IMR-90 (cell line): Measurements from ENCODE around the gene UNC13C. TPM values are rescaled to one million over a fixed set of nuclear protein-coding genes. Genes with fewer than 3 reads are reported as not detected.

ENCODE experiments used
- ATAC-seq: fragments of 200-7000 bp; cut with Tn5 transposase; 2 replicates; pipeline ENCODE4 v1.9.1; 2020; ENCODE audit warnings: low read depth, mild to moderate bottlenecking, moderate library complexity
- BruUV-seq: library from RNA; stranded (reverse); fragments of 400-500 nt; replicated peaks from 2 replicates; lab custom pipeline; 2021; lab: Mats Ljungman, UMichigan
- CTCF ChIA-PET: fragments of 300-600 bp; formaldehyde crosslinking; extraction: SDS; loops from one replicate; lab custom pipeline; 2021; ENCODE audit warnings: antibody characterized with exemption; lab: Yijun Ruan, JAX
- POLR2A ChIA-PET: fragments of 300-600 bp; sonication (Branson Sonifier 250); formaldehyde crosslinking; loops from one replicate; lab custom pipeline; 2022; ENCODE audit warnings: antibody characterized with exemption; ENCODE audit not compliant: unreplicated experiment; lab: Charles Lee
- DNase-seq: peaks from one replicate; pipeline ENCODE4 v3.0.0; 2013
- H2AFZ ChIP-seq: replicated peaks from 2 replicates; pipeline ENCODE3; 2013; ENCODE audit warnings: low read length, mild to moderate bottlenecking; ENCODE audit not compliant: poor library complexity
- H2AK5ac ChIP-seq: 2 replicates; pipeline ENCODE4 v1.6.1; 2013; ENCODE audit warnings: low read depth, low read length, inconsistent platforms
- H2AK9ac ChIP-seq: replicated peaks from 2 replicates; pipeline ENCODE3; 2013; ENCODE audit warnings: mild to moderate bottlenecking, low read depth, low read length, moderate library complexity; ENCODE audit not compliant: poor library complexity
- H2BK120ac ChIP-seq: 2 replicates; pipeline ENCODE4 v1.6.1; 2013; ENCODE audit warnings: low read depth, low read length, inconsistent platforms
- H2BK15ac ChIP-seq: 3 replicates; pipeline ENCODE4 v1.6.1; 2013; ENCODE audit warnings: low read depth, low read length, inconsistent platforms
- H2BK20ac ChIP-seq: 2 replicates; pipeline ENCODE4 v1.6.1; 2013; ENCODE audit warnings: low read depth, mild to moderate bottlenecking, inconsistent platforms, low read length, moderate library complexity
- H2BK5ac ChIP-seq: 2 replicates; pipeline ENCODE4 v1.6.1; 2013; ENCODE audit warnings: mild to moderate bottlenecking, low read depth, low read length, inconsistent platforms; ENCODE audit not compliant: poor library complexity, severe bottlenecking
- H3K14ac ChIP-seq: replicated peaks from 2 replicates; pipeline ENCODE4 v1.6.1; 2013; ENCODE audit warnings: low read depth, low read length, inconsistent platforms
- H3K18ac ChIP-seq: 2 replicates; pipeline ENCODE4 v1.6.1; 2013; ENCODE audit warnings: low read depth, low read length, control low read depth
- H3K23ac ChIP-seq: 2 replicates; pipeline ENCODE4 v1.6.1; 2013; ENCODE audit warnings: low read depth, low read length, inconsistent platforms
- H3K27ac ChIP-seq: 2 replicates; pipeline ENCODE4 v1.5.1; 2013; ENCODE audit warnings: mild to moderate bottlenecking, control low read depth, low read length; ENCODE audit not compliant: insufficient read depth
- H3K27me3 ChIP-seq: 2 replicates; pipeline ENCODE4 v1.6.1; 2013; ENCODE audit warnings: low read length; ENCODE audit not compliant: control insufficient read depth, insufficient read depth
- H3K36me3 ChIP-seq: 2 replicates; pipeline ENCODE4 v1.6.1; 2013; ENCODE audit warnings: low read length, mixed read lengths; ENCODE audit not compliant: control insufficient read depth, insufficient read depth
- H3K4ac ChIP-seq: 2 replicates; pipeline ENCODE4 v1.6.1; 2013; ENCODE audit warnings: low read depth, low read length, inconsistent platforms
- H3K4me1 ChIP-seq: 2 replicates; pipeline ENCODE4 v1.6.1; 2013; ENCODE audit warnings: low read length, mixed read lengths; ENCODE audit not compliant: control insufficient read depth, insufficient read depth
- H3K4me2 ChIP-seq: 2 replicates; pipeline ENCODE4 v1.6.1; 2013; ENCODE audit warnings: low read depth, mild to moderate bottlenecking, control low read depth, low read length, moderate library complexity
- H3K4me3 ChIP-seq: 2 replicates; pipeline ENCODE4 v1.5.1; 2013; ENCODE audit warnings: low read depth, mild to moderate bottlenecking, control low read depth, low read length, moderate library complexity; ENCODE audit not compliant: insufficient read depth
- H3K56ac ChIP-seq: 2 replicates; pipeline ENCODE4 v1.6.1; 2013; ENCODE audit warnings: low read length, inconsistent platforms; ENCODE audit not compliant: insufficient read depth; ENCODE audit errors: extremely low read depth
- H3K79me1 ChIP-seq, 2 experiments: 2 replicates each; pipeline ENCODE4 v1.6.1; 2013; ENCODE audit warnings: low read length in 2 of 2, inconsistent platforms in 1 of 2, low read depth in 1 of 2
- H3K9ac ChIP-seq: 2 replicates; pipeline ENCODE4 v1.6.1; 2013; ENCODE audit warnings: low read depth, low read length, control low read depth
- H3K9me1 ChIP-seq: 2 replicates; pipeline ENCODE4 v1.6.1; 2013; ENCODE audit warnings: low read length, inconsistent platforms; ENCODE audit not compliant: insufficient read depth
- H3K9me3 ChIP-seq: 2 replicates; pipeline ENCODE4 v1.6.1; 2013; ENCODE audit warnings: low read length; ENCODE audit not compliant: control insufficient read depth, insufficient read depth
- H4K20me1 ChIP-seq: 2 replicates; pipeline ENCODE4 v1.6.1; 2013; ENCODE audit warnings: low read length, inconsistent platforms; ENCODE audit not compliant: insufficient read depth
- H4K5ac ChIP-seq: 2 replicates; pipeline ENCODE4 v1.6.1; 2013; ENCODE audit warnings: mild to moderate bottlenecking, low read depth, low read length, control low read depth
- H4K8ac ChIP-seq, 2 experiments: 2 replicates each; pipeline ENCODE4 v1.6.1; 2013; ENCODE audit warnings: low read depth in 2 of 2, low read length in 2 of 2, control low read depth in 1 of 2, inconsistent platforms in 1 of 2
- H4K91ac ChIP-seq: 2 replicates; pipeline ENCODE4 v1.6.1; 2013; ENCODE audit warnings: low read depth, low read length, inconsistent platforms; ENCODE audit not compliant: insufficient read depth
- MAFK ChIP-seq: IDR thresholded peaks from 2 replicates; pipeline ENCODE4 v1.6.1; 2012; ENCODE audit warnings: low read depth, low read length, improper control_type of control experiment
- MXI1 ChIP-seq: IDR thresholded peaks from 2 replicates; pipeline ENCODE4 v1.6.1; 2012; ENCODE audit warnings: low read depth, mild to moderate bottlenecking, low read length, moderate library complexity, borderline replicate concordance
- NFE2L2 ChIP-seq: fragments of 150-350 bp; IDR thresholded peaks from 2 replicates; pipeline ENCODE4 v1.6.1; 2016; ENCODE audit warnings: low read depth, mild to moderate bottlenecking, low read length
- WGBS, 2 experiments: methylation state at CpG; one replicate each; pipeline versions ENCODE4 v1.1.5 to v1.1.7; 2013; ENCODE audit warnings: missing lambda C conversion rate in 2 of 2; ENCODE audit not compliant: insufficient read length in 1 of 2; ENCODE audit errors: extremely low coverage in 2 of 2; 5-methylcytosine and 5-hydroxymethylcytosine counted together
- dilution Hi-C: fragments of 300-500 bp; cut with HindIII; formaldehyde crosslinking; loops from one replicate; pipeline ENCODE4 v1.14.3; 2018; ENCODE audit warnings: low sequenced_read_pairs; ENCODE audit not compliant: unreplicated experiment
- in situ Hi-C: fragments of 300-500 bp; cut with MboI; formaldehyde crosslinking; loops from 3 replicates; pipeline ENCODE4 v1.14.3; 2019; ENCODE audit warnings: low sequenced_read_pairs, inconsistent platforms, mixed read lengths
- intact Hi-C: fragments of 100-400 bp; cut with micrococcal nuclease; formaldehyde crosslinking; loops from 2 replicates; pipeline ENCODE4 v1.10.0; 2022
- polyA plus RNA-seq, 3 experiments: library from polyadenylated mRNA; depleted of rRNA; stranded (reverse); fragments of >200 nt; gene quantifications; 2 replicates each; pipeline ENCODE4 v1.2.3, GENCODE V29; 2012; ENCODE audit warnings: low replicate concordance in 1 of 3
- total RNA-seq: library from RNA; depleted of rRNA; stranded (reverse); fragments of >200 nt; gene quantifications from 2 replicates; pipeline ENCODE4 v1.2.3, GENCODE V29; 2012

Gene UNC13C
- total and polyA plus RNA-seq, 2 of the 4 experiments (the other 2 are of a cell fraction) = not detected

DNA sequence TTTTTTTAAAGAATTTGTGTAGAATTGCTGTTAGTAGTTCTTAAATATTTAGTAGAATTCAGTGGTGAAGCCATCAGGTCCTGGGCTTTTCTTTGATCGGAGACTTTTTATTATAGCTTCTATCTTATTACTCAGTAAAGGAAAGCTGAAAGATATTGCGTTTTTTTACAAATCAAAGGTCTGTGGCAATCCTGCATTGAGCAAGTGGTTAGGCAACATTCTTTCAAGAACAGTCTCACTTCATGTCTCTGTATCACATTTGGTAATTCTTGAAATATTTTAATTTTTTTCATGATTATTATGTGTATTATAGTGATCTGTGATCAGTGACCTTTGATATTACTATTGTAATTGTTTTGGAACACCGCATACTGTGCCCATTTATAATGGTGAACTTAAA, 140.8 kb downstream of the UNC13C start:
- CTCF ChIA-PET = interaction anchor here (0.7 kb wide), 1 partner anchor 901 kb away, joined by 3 read pairs; no protein-coding TSS in a partner anchor
- no peak overlapping the region for H2BK5ac ChIP-seq
- no TSS peak for BruUV-seq
- DNase-seq (no peak), ATAC-seq (no peak)
- no peak overlapping the region for H2AK9ac ChIP-seq
- no peak overlapping the region for H2AK5ac ChIP-seq
- H3K4me2 ChIP-seq = no peak overlapping the region
- no peaks in the 10 kb centered on the region for H3K27me3 ChIP-seq
- H3K4me3 ChIP-seq = no peak overlapping the region
- no peak overlapping the region for H2AFZ ChIP-seq
- H3K27ac ChIP-seq = no peak overlapping the region
- H3K9me1 ChIP-seq = no peaks in the 10 kb centered on the region
- H2BK120ac ChIP-seq = no peak overlapping the region
- no peak overlapping the region for H4K8ac ChIP-seq
- POLR2A ChIA-PET = no interaction called here
- no peak overlapping the region for H3K18ac ChIP-seq
- H4K91ac ChIP-seq = no peak overlapping the region
- no peaks in the 10 kb centered on the region for H3K4me1 ChIP-seq
- no peak overlapping the region for H3K56ac ChIP-seq
- H3K9ac ChIP-seq = no peak overlapping the region
- peaks cover 2% of the 10 kb centered on the region; the same call in 1 of the 2 replicates for H3K9me3 ChIP-seq
- no peaks in the 10 kb centered on the region for H4K20me1 ChIP-seq
- no peaks in the 10 kb centered on the region for H3K36me3 ChIP-seq
- in situ Hi-C loops = no loop called here
- no peaks in the 10 kb centered on the region for H3K79me1 ChIP-seq
- H3K23ac ChIP-seq = no peak overlapping the region
- no peak overlapping the region for H3K14ac ChIP-seq
- WGBS, 2 experiments = no CpG with 5 or more reads among the region's 3 CpGs
- H3K4ac ChIP-seq = no peak overlapping the region
- no peak overlapping the region for H2BK15ac ChIP-seq
- no peak overlapping the region for H2BK20ac ChIP-seq
- intact Hi-C loops = no loop called here
- TF ChIP-seq MAFK (no peak), NFE2L2 (no peak), MXI1 (no peak)
- no peak overlapping the region for H4K5ac ChIP-seq
- dilution Hi-C loops = no loop called here
